ENCODE results near the gene USP46. TPM values are rescaled to one million over a fixed set of nuclear protein-coding genes. Genes with fewer than 3 reads are reported as not detected.

USP46 gene
- total RNA-seq, 2 experiments from 2014 or later: 13.1 to 15.0 TPM

DNA sequence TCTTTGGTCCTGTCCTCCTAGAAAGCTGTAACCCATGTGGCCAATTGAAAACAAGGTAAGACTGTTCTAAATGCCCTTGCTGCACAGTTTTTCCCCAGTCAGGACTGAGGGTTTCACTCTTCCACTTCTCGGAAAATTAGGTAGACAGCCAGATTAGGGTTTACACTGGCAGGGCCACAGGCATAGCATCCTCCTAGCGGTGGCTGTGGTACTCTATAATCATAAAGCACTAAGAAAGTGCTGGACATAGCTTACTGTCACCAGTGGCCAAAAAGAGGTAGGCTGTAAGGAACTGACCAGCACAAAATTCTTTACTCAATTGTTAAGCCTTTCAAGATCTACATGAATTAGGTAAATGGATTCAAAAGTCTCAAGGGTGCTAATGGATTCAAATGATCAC, 11.6 kb upstream of the USP46 start:
- POLR2A ChIA-PET: interaction anchor here (1.4 kb wide), 1 partner anchor 41 kb away, joined by 5 read pairs; no protein-coding TSS in a partner anchor
- Mint-ChIP-seq H3K9me3 (no peaks in the 10 kb centered on the region), H3K27ac (no peak overlapping the region)

DNA sequence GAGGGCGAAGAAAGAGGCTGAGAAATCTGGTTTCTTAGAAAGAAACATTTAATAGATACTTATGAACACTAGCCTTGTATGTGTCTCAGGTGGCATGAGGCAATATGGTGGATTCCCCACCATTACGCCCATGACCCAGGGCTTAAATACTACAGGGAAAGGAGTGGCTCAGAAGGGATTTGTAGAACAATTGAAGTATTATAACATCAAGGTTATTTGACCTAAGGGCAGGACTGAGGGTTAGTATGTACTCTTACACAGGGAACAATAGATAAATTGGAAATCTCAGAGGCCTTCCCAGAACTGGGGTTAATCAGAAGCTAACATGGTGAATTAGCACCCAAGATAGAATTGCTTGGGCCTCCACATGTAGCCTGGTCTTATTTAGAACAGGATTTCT, 11.0 kb upstream of the USP46 start:
- POLR2A ChIA-PET: no interaction called here
- Mint-ChIP-seq H3K27me3 (peaks cover 22% of the 10 kb centered on the region), H3K4me3 (no peak overlapping the region), H3K4me1 (peaks cover 1% of the 10 kb centered on the region), H3K9me3 (no peaks in the 10 kb centered on the region), H3K27ac (no peak overlapping the region), H3K36me3 (ENCODE audit: low read depth) (no peaks in the 10 kb centered on the region)
- CTCF ChIA-PET: no interaction called here
- DNase-seq: no peak

More for the DNA sequence above, 11.6 kb upstream of the USP46 start:
- Mint-ChIP-seq H3K27me3 (peaks cover 18% of the 10 kb centered on the region), H3K4me1 (no peaks in the 10 kb centered on the region), H3K36me3 (ENCODE audit: low read depth) (no peaks in the 10 kb centered on the region), H3K4me3 (no peak overlapping the region)
- no peak for DNase-seq
- CTCF ChIA-PET: no interaction called here

DNA sequence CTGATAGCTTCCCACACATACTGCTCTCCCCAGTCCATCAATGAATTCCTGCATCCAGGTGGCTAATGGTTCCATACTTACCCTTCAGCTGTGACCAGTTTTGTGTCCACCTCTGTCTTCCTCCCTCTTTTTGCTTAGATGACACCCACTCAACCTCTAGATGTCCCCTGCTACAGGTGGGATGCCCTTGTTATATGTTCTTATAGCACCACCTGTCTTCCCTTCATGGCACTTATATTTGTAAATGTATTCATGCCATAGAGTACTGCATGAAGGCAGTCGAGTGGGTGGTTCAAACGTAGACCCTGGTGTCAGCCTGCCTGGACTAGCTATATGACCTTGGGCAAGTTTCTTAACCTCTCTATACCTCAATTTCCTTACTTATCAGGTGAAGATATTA, 6.5 kb upstream of the USP46 start:
- CTCF ChIA-PET: interaction anchor here (0.6 to 2.5 kb wide), 3 partner anchors 12 to 120 kb away, joined by 4 to 17 read pairs (median 5); no protein-coding TSS in a partner anchor
- Mint-ChIP-seq H3K4me1 (peaks cover 6% of the 10 kb centered on the region), H3K36me3 (ENCODE audit: low read depth) (peaks cover 20% of the 10 kb centered on the region), H3K4me3 (no peak overlapping the region), H3K9me3 (peaks cover 4% of the 10 kb centered on the region), H3K27ac (no peak overlapping the region), H3K27me3 (peaks cover 17% of the 10 kb centered on the region)
- POLR2A ChIA-PET: no interaction called here
- DNase-seq: no peak

DNA sequence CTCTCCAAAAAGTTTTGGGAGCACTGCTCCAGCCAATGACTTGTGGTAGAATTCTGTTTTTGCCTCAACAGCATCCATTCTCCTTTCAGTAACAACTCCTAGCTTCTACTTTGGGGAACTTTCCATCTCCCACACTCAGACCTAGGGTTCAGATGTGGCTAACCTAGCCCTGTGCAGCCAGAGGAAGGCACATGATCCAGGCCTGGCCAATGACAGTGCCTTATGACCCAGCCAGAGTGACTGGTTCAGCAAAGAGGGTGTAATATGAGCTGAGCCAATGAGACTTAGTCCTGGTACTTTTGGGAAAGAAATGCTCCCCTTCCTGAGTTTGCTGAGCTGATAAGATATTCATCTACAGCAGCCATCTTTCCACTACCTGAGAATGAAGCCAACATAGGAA, 5.4 kb upstream of the USP46 start:
- Mint-ChIP-seq H3K27me3 (peaks cover 14% of the 10 kb centered on the region), H3K27ac (no peak overlapping the region), H3K36me3 (ENCODE audit: low read depth) (peaks cover 23% of the 10 kb centered on the region), H3K4me1 (peaks cover 12% of the 10 kb centered on the region), H3K9me3 (peaks cover 4% of the 10 kb centered on the region), H3K4me3 (no peak overlapping the region)
- ChIA-PET POLR2A (no interaction called here), CTCF (interaction anchor here (0.6 to 2.5 kb wide), 5 partner anchors 21 to 288 kb away, joined by 3 to 17 read pairs (median 4); no protein-coding TSS in a partner anchor)
- DNase-seq: no peak

DNA sequence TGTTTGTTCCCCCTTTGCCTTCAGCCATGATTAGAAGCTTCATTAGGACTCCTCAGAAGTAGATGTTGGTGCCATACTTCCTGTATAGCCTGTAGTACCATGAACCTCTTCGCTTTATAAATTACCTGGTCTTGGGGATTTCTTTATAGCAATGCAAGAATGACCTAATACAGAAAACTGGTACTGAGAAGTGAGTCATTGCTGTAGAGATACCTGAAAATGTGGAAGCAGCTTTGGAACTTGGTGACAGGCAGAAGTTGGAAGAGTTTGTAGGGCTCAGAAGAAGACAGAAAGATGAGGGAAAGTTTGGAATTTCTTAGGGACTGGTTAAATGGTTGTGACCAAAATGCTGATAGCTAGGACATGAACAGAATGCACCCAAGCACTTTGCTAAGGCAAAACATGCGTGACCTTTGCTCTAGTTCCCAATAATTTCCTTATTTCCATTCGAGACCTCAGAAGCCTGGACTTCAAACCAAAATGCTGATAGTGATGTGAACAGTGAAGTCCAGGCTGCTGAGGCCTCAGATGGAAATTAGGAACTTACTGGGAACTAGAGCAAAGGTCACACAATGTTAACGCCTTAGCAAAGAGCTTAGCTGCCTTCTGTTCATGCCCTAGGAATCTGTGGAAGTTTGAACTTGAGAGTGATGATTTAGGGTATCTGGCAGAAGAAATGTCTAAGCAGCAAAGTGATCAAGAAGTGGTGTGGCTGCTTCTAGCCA, 3.0 kb upstream of the USP46 start:
- H3K36me3 Mint-ChIP-seq (ENCODE audit: low read depth): peaks cover 27% of the 10 kb centered on the region
- POLR2A ChIA-PET: interaction anchor here (0.8 to 3.2 kb wide), 3 partner anchors 27 to 60 kb away, joined by 3 to 18 read pairs (median 3); no protein-coding TSS in a partner anchor

DNA sequence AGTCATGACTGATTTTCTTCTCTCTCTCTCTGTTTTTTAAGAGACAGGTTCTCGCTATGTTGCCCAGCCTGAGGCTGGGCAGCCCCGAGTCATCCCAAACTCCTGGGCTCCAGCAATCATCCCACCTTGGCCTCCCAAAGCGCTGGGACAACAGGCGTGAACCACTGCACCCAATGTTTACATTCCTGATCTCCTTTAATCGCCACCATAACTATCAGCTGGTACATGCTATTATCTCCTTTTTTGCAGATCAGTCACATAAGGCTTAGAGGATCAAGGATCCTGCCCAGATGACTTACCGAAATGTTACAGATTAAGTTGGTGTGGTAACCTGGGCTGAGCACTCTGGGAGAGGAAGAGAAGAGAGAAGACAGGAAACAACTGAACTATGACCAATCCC, 1.5 kb upstream of the USP46 start:
- peaks cover 34% of the 10 kb centered on the region for H3K36me3 Mint-ChIP-seq (ENCODE audit: low read depth)
- peak overlapping the region; percentile 54 for H3K4me3 Mint-ChIP-seq
- H3K27me3 Mint-ChIP-seq: peaks cover 2% of the 10 kb centered on the region
- peaks cover 4% of the 10 kb centered on the region for H3K9me3 Mint-ChIP-seq
- H3K27ac Mint-ChIP-seq: no peak overlapping the region
- POLR2A ChIA-PET: interaction anchor here (1.3 to 3.2 kb wide), 3 partner anchors 52 to 72 kb away, joined by 3 to 18 read pairs (median 14); no protein-coding TSS in a partner anchor
- DNase-seq: no peak
- CTCF ChIA-PET: interaction anchor here (1.0 to 1.1 kb wide), 2 partner anchors 30 to 73 kb away, joined by 3 to 4 read pairs; no protein-coding TSS in a partner anchor
- peaks cover 29% of the 10 kb centered on the region for H3K4me1 Mint-ChIP-seq

More for the DNA sequence above, 3.0 kb upstream of the USP46 start:
- CTCF ChIA-PET: interaction anchor here (0.8 to 1.7 kb wide), 2 partner anchors 14 to 74 kb away, joined by 3 to 5 read pairs; no protein-coding TSS in a partner anchor
- DNase-seq: no peak
- no peak overlapping the region for H3K27ac Mint-ChIP-seq
- H3K4me1 Mint-ChIP-seq: peaks cover 24% of the 10 kb centered on the region
- no peak overlapping the region for H3K4me3 Mint-ChIP-seq
- peaks cover 4% of the 10 kb centered on the region for H3K9me3 Mint-ChIP-seq
- H3K27me3 Mint-ChIP-seq: peaks cover 5% of the 10 kb centered on the region

DNA sequence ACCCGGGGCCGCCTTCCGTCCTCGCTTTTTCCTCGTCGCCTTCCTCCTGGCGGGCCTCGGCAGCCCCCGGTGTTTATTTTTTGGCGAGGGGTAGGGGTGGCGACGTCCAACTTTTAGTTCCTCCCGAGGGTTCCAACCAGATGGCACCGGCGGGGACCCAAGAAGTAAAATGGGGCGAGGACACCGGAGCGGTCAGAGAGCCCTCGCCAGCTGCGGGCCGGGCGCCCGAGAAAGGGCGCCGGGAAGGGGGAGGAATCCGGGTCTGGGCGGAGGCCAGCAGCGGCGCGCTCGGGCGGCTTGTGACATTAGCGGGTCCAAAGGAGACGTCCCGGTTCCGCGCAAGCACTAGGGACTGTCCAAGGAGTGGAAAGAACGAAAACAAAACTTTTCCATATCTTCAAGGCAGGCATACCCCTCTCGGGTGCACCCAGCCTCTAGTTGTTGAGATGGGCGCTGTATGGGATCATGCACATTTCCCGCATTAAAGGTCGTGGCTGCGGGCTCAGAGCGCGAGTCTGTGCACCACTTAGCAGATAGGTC, 691 bp upstream of the USP46 start:
- ChIA-PET POLR2A (interaction anchor here (2.0 to 3.2 kb wide), 4 partner anchors 42 to 72 kb away, joined by 13 to 61 read pairs (median 16); no protein-coding TSS in a partner anchor), CTCF (interaction anchor here (1.1 kb wide), 1 partner anchor 72 kb away, joined by 3 read pairs; no protein-coding TSS in a partner anchor)
- DNase-seq: peak; percentile 23
- H3K27ac Mint-ChIP-seq: peak overlapping the region; percentile 67
- H3K9me3 Mint-ChIP-seq: peaks cover 4% of the 10 kb centered on the region
- no peaks in the 10 kb centered on the region for H3K27me3 Mint-ChIP-seq
- H3K36me3 Mint-ChIP-seq (ENCODE audit: low read depth): peaks cover 39% of the 10 kb centered on the region
- peak overlapping the region; percentile 69 for H3K4me3 Mint-ChIP-seq
- peaks cover 28% of the 10 kb centered on the region for H3K4me1 Mint-ChIP-seq

DNA sequence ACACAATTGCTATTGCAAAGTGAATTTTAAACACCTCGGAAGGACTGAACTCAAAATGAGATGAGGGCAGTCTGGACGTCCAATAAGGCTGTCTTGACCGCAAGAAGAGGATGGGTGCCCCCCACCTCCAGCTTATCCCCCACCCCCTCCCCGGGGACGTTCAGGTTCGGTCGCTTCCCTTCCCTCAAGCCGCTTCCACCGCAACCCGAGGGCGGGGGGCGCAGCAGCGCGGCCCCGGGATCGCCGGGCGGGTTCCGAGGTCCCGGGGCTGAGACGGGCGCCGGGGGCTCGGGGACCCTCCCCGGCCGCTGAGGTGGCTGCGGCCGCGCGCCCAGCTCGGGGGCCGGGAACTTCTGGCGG, 480 bp downstream of the USP46 start:
- no peaks in the 10 kb centered on the region for H3K27me3 Mint-ChIP-seq
- CTCF ChIA-PET: interaction anchor here (1.1 to 2.0 kb wide), 6 partner anchors 9 to 113 kb away, joined by 3 to 10 read pairs (median 6); no protein-coding TSS in a partner anchor
- no peak for DNase-seq
- peak overlapping the region; percentile 77 for H3K4me3 Mint-ChIP-seq
- no peak overlapping the region for H3K27ac Mint-ChIP-seq
- H3K4me1 Mint-ChIP-seq: peaks cover 30% of the 10 kb centered on the region
- POLR2A ChIA-PET: interaction anchor here (0.9 to 3.1 kb wide), 7 partner anchors 9 to 70 kb away, joined by 3 to 61 read pairs (median 5); no protein-coding TSS in a partner anchor
- peaks cover 4% of the 10 kb centered on the region for H3K9me3 Mint-ChIP-seq
- H3K36me3 Mint-ChIP-seq (ENCODE audit: low read depth): peaks cover 46% of the 10 kb centered on the region

DNA sequence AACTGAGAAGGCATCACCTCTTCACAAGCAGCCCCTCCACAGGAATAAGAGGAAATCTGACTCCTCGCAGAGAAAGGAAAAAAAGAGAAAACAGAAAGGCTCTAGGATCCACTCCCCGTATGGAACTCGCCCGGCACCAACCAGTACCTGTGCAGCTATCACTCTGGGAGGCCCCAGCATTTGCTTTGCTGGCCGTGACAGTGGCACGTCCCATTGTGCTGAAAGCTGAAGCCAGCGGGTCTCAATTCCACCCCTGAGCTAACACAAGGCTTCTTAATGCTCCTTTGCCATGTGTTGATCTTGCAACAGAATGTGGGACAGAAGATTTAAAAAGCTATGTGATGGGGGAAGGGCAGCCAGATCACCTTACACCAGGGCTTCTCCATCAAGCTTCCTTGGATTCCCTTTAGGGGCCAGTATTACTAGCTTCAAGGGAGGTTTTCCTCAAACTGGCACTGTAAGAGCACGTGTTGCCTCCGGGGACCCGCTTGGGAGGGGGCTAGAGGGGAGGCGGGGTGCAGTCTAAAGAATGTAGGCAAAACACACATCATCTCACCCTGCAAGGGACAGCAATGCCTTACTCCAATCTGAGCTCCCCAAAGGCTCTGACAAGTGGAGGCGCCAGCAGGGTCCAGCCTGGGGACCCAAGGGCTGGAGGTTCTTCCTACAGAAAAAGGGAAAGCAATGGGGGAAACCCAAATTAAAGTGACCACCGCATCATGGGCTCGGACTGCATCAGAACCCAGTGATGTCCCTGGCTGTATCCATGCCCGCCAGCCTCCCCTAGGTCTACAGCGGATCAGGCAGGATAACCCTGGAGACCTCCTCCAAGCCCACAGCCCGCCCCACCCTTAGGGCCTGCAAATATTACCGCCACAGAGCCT, 1.2 kb downstream of the USP46 start:
- Mint-ChIP-seq H3K4me1 (peaks cover 32% of the 10 kb centered on the region), H3K36me3 (ENCODE audit: low read depth) (peaks cover 47% of the 10 kb centered on the region), H3K27ac (no peak overlapping the region), H3K27me3 (no peaks in the 10 kb centered on the region), H3K4me3 (peak overlapping the region; percentile 69), H3K9me3 (peaks cover 5% of the 10 kb centered on the region)
- no peak for DNase-seq
- ChIA-PET CTCF (interaction anchor here (0.6 to 2.0 kb wide), 7 partner anchors 8 to 112 kb away, joined by 3 to 10 read pairs (median 4); no protein-coding TSS in a partner anchor), POLR2A (interaction anchor here (0.9 to 3.1 kb wide), 7 partner anchors 9 to 70 kb away, joined by 3 to 61 read pairs (median 5); no protein-coding TSS in a partner anchor)

DNA sequence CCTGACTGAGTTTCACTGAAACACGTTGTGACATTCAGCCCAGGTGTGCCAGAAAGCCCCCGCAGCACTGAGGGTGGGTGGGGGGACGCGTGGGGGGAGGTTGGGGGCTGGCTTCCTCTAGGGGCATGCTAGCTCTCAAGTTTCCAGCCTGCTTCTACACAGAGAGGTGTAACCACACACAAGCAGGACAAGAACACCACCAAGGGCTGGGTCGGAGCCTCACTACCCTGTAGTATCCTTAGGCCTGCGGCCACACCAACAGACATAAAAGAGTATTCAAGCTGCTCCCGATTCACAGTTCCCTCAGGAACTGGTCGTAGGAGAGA, 1.8 kb downstream of the USP46 start:
- ChIA-PET CTCF (interaction anchor here (0.8 to 2.0 kb wide), 6 partner anchors 8 to 111 kb away, joined by 3 to 10 read pairs (median 6); no protein-coding TSS in a partner anchor), POLR2A (interaction anchor here (1.4 to 3.1 kb wide), 2 partner anchors 37 to 55 kb away, joined by 4 to 61 read pairs; no protein-coding TSS in a partner anchor)
- H3K36me3 Mint-ChIP-seq (ENCODE audit: low read depth): peaks cover 44% of the 10 kb centered on the region
- no peak overlapping the region for H3K27ac Mint-ChIP-seq
- peaks cover 36% of the 10 kb centered on the region for H3K4me1 Mint-ChIP-seq
- no peak for DNase-seq
- H3K27me3 Mint-ChIP-seq: no peaks in the 10 kb centered on the region
- H3K4me3 Mint-ChIP-seq: peak overlapping the region; percentile 69
- H3K9me3 Mint-ChIP-seq: peaks cover 5% of the 10 kb centered on the region

DNA sequence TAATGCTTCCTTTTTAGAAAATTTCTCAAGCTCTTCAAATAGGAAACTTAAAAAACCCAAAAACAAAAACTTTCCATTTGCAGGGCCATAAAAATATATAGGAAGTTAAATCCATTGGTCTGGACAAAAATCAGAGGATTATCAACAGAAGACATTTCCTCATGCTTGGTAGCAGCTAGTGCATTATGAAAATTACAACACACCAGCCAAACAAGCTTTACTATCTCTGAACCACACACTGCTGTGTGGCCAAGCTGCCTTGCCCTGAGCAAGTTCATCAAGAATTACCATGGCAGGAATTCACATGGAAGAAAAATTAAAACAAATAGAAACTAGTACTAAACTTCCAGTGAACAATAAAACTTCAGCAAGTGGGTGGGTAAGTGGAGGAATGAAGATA, 3.6 kb downstream of the USP46 start:
- no peak overlapping the region for H3K4me3 Mint-ChIP-seq
- H3K27ac Mint-ChIP-seq: no peak overlapping the region
- H3K36me3 Mint-ChIP-seq (ENCODE audit: low read depth): peaks cover 35% of the 10 kb centered on the region
- DNase-seq: no peak
- H3K4me1 Mint-ChIP-seq: peaks cover 41% of the 10 kb centered on the region
- ChIA-PET POLR2A (interaction anchor here (0.9 kb wide), 1 partner anchor 56 kb away, joined by 4 read pairs; no protein-coding TSS in a partner anchor), CTCF (no interaction called here)
- peaks cover 3% of the 10 kb centered on the region for H3K9me3 Mint-ChIP-seq
- no peaks in the 10 kb centered on the region for H3K27me3 Mint-ChIP-seq

DNA sequence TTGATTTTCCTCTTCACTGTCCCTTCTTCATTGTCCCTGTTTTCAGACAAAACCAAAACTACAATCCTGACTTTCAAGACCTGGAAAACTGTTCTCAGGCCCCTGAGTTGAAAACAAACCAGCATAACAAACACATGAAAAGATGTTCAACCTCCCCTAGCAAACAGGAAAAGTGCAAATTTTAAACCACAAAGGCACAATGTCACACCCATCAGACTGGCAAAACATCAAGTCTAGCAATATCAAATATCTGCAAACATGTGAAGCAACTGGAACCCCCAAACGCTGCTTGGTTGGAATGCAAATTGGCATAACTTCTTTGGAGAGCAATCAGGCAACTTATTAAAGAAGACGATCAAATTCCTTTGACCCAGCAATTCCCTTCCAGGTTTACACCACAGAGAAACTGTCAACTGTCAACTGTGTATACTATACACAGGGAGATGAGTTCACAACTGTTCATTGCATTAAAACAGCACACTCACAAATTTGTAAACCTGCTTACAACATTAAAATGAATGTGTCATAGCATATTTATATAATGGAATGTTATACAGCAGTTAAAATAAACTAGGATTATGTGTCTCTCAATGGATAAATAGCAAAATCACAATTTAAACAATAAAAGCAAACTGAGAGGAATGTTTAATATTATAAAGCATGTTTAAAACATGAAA, 7.0 kb downstream of the USP46 start:
- H3K27me3 Mint-ChIP-seq: no peaks in the 10 kb centered on the region
- peaks cover 49% of the 10 kb centered on the region for H3K36me3 Mint-ChIP-seq (ENCODE audit: low read depth)
- peaks cover 37% of the 10 kb centered on the region for H3K4me1 Mint-ChIP-seq
- H3K9me3 Mint-ChIP-seq: peaks cover 11% of the 10 kb centered on the region
- peak overlapping the region; percentile 55 for H3K27ac Mint-ChIP-seq
- CTCF ChIA-PET: no interaction called here
- POLR2A ChIA-PET: interaction anchor here (2.2 kb wide), 1 partner anchor 60 kb away, joined by 11 read pairs; no protein-coding TSS in a partner anchor
- H3K4me3 Mint-ChIP-seq: peak overlapping the region; percentile 4
- DNase-seq: no peak

Data from activated CD4-positive, alpha-beta memory T cell treated with anti-CD3 and anti-CD28 coated beads, Interleukin-2, amount 10 ng/mL, durations not matched to agents 7 days and 5 days (primary cell).